Fibroblast of villous mesenchyme (primary cell): Measurements from ENCODE around the gene IWS1. TPM values are rescaled to one million over a fixed set of nuclear protein-coding genes. Genes with fewer than 3 reads are reported as not detected.

ENCODE experiments used
- DNase-seq: peaks from one replicate; pipeline ENCODE4 v3.0.0-alpha.2; 2010; ENCODE audit warnings: low read depth
- H3K4me3 ChIP-seq: 2 replicates; pipeline ENCODE4 v1.5.1; 2011; ENCODE audit warnings: low read depth, mild to moderate bottlenecking, low read length
- CTCF ChIP-seq: IDR thresholded peaks from 2 replicates; pipeline ENCODE4 v1.5.1; 2012; ENCODE audit warnings: low read depth, mild to moderate bottlenecking, low read length; ENCODE audit not compliant: insufficient read depth
- total RNA-seq: library from RNA; depleted of rRNA; stranded (reverse); fragments of >200 nt; gene quantifications from 2 replicates; pipeline ENCODE4 v1.2.3, GENCODE V29; 2012

IWS1 gene
- total RNA-seq, 1 donor, result 42.7 TPM

- TF ChIP-seq CTCF, result no peak
- DNase-seq, result no peak
- H3K4me3 ChIP-seq, result no peak overlapping the region
Observed at GRCh38 chr2:127566139-127566417, 39.8 kb upstream of the IWS1 start.

- DNase-seq, result no peak
- no peak overlapping the region for H3K4me3 ChIP-seq
- TF ChIP-seq CTCF, result no peak
Observed at GRCh38 chr2:127565261-127566138, 39.2 kb upstream of the IWS1 start.

- DNase-seq, result no peak
- no peak for TF ChIP-seq CTCF
Observed at GRCh38 chr2:127564429-127565260, 38.4 kb upstream of the IWS1 start.

GRCh38 chr2:127563458-127564428 lies 37.5 kb upstream of the IWS1 start:
- no peak for DNase-seq
- no peak overlapping the region for H3K4me3 ChIP-seq
- no peak for TF ChIP-seq CTCF

More at GRCh38 chr2:127564429-127565260, 38.4 kb upstream of the IWS1 start:
- no peak overlapping the region for H3K4me3 ChIP-seq

GRCh38 chr2:127562936-127563335 lies 36.6 kb upstream of the IWS1 start:
- H3K4me3 ChIP-seq, result no peak overlapping the region
- DNase-seq, result no peak
- TF ChIP-seq CTCF, result no peak

- DNase-seq, result no peak
- no peak overlapping the region for H3K4me3 ChIP-seq
- TF ChIP-seq CTCF, result no peak
Observed at GRCh38 chr2:127561371-127561770, 35.1 kb upstream of the IWS1 start.
